ENCODE measurements around the gene ARMH2. TPM values are rescaled to one million over a fixed set of nuclear protein-coding genes. Genes with fewer than 3 reads are reported as not detected.
"Not testable (repeated sequence)": the region's sequence is repeated elsewhere in the genome, so short reads cannot be mapped to it uniquely, and the experiment has no call there.

ARMH2 gene
- total and polyA plus RNA-seq, 8 donors: not detected

DNA sequence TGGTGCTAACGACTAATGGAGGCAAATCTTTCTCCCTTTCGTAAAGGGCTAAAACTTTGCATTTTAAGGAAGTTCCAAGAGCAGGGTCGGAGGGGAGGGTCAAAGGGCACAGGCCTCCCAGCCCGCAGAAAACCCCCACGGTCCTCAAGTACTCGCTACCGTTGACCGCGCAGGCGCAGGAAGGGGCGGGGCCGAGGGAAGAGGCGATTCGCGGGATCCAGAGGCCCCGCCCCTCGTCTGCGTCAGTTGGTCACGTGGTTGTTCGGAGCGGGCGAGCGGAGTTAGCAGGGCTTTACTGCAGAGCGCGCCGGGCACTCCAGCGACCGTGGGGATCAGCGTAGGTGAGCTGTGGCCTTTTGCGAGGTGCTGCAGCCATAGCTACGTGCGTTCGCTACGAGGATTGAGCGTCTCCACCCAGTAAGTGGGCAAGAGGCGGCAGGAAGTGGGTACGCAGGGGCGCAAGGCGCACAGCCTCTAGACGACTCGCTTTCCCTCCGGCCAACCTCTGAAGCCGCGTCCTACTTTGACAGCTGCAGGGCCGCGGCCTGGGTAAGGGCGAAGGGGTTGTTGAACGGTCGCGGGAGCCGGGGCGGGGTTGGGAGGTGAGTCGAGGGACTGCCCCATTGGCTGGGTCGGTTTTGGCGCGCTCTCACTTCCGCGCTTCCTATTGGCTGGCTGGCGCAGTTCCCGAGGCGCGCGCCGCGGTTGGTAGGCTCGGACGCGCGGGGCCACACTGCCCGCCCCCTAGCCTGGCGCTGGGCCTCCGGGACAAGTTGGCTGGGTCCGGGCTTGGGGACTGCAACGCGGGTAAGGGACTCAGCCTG is 23.8 kb downstream of the ARMH2 start, which contains the start of gene GMNN:
GMNN (plus strand) TSS at position 242 of the 824 bp plus-strand sequence. CDS start 2,310 bp downstream, outside the sequence.
- peaks cover 0 to 47% (median 26%) of the 10 kb centered on the region in 4 donors for H3K4me1 ChIP-seq
- no peaks in the 10 kb centered on the region for H3K27me3 ChIP-seq
- peak within 1 kb of the TSS; percentile 92 to 100 (median 99) for H3K27ac ChIP-seq
- DNase-seq: peak; percentile 99
- H3K4me3 ChIP-seq: peak within 1 kb of the TSS; percentile 75 to 99 (median 96)
- no peaks in the 10 kb centered on the region for H3K9me3 ChIP-seq
- H3K36me3 ChIP-seq: no peaks in the 10 kb centered on the region
- 0 to 1% (median 0%) methylated on average over 47 to 75 of the region's 75 CpGs for WGBS, 5 donors
- intact Hi-C loops (cut with DNase I; ENCODE audit: low total_unique reads): no loop called here
- TF ChIP-seq POLR2AphosphoS5 (IDR thresholded peaks at IDR 0.05): peak; percentile 39 to 84 (median 78)
- peak in 1 of 4 donors; percentile 32 for TF ChIP-seq POLR2A (IDR thresholded peaks at IDR 0.05)
- TF ChIP-seq EP300 (IDR thresholded peaks at IDR 0.05): no peak

DNA sequence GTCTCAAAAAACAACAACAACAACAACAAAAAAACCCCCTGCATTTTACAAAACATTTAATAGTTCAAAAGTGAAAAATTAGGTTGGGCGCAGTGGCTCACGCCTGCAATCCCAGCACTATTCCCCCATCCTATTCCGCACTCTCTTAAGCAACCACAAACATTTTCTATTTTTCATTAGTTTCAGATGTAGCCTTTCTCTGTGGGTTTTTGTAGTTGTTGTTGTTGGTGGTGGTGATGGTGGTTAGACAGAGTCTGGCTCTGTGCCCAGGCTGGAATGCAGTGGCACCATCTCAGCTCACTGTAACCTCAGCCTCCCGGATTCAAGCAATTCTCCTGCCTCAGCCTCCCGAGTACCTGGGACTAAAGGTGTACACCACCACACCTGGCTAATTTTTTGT is 30.4 kb downstream of the ARMH2 start:
- 90 to 98% (median 95%) methylated on average over 5 of the region's 5 CpGs for WGBS, 5 donors

DNA sequence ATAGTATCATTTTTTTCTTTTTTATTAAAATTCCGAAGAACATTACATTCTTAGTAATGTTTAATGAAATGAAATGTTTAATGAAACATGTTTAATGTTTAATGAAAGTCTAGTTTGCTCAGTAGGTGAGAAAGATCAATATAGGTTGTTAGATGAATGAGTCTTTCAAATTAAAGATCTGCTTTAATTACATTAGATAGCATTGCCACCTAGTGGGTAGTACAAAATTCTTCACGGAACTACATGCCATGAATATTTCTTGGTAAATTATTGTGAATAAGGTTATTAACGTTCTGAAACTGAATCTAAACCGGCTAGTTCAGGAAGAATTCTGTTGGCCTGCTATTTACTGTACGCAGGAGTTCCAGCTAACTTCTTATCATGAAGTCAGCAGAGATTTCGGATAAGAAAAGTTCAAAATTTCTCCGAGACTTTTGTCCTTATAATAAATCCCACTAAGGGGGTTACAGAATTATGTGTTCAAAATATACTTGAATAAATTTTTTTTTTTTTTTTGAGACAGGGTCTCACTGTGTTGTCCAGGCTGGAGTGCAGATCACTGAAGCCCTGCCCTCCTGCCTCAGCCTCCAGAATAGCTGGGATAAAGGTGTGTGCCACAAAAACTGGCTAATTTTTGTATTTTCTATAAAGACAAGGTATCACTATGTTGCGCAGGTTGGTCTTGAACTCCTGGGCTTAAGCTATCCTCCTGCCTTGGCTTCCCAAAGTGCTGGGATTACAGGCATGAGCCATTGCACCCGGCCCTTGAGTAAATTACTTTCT is 31.8 kb downstream of the ARMH2 start:
- DNase-seq: peak in 1 of 2 donors; percentile 68
- 27 to 43% (median 36%) methylated on average over 9 of the region's 9 CpGs for WGBS, 5 donors

More for the DNA sequence above, 30.4 kb downstream of the ARMH2 start:
- H3K27ac ChIP-seq: no peak overlapping the region
- intact Hi-C loops (cut with DNase I; ENCODE audit: low total_unique reads): loop anchor here (5.0 kb wide), 1 partner anchor 181 kb away; no protein-coding TSS in a partner anchor
- no peaks in the 10 kb centered on the region for H3K36me3 ChIP-seq
- no peaks in the 10 kb centered on the region for H3K27me3 ChIP-seq
- no peaks in the 10 kb centered on the region for H3K9me3 ChIP-seq
- no peak for DNase-seq
- no peak for TF ChIP-seq POLR2AphosphoS5 (IDR thresholded peaks at IDR 0.05)
- no peak for TF ChIP-seq POLR2A (IDR thresholded peaks at IDR 0.05)
- TF ChIP-seq EP300 (IDR thresholded peaks at IDR 0.05): no peak
- TF ChIP-seq, protein P1, sequence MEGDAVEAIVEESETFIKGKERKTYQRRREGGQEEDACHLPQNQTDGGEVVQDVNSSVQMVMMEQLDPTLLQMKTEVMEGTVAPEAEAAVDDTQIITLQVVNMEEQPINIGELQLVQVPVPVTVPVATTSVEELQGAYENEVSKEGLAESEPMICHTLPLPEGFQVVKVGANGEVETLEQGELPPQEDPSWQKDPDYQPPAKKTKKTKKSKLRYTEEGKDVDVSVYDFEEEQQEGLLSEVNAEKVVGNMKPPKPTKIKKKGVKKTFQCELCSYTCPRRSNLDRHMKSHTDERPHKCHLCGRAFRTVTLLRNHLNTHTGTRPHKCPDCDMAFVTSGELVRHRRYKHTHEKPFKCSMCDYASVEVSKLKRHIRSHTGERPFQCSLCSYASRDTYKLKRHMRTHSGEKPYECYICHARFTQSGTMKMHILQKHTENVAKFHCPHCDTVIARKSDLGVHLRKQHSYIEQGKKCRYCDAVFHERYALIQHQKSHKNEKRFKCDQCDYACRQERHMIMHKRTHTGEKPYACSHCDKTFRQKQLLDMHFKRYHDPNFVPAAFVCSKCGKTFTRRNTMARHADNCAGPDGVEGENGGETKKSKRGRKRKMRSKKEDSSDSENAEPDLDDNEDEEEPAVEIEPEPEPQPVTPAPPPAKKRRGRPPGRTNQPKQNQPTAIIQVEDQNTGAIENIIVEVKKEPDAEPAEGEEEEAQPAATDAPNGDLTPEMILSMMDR (IDR thresholded peaks at IDR 0.05): no peak
- H3K4me1 ChIP-seq: peaks cover 7 to 22% (median 15%) of the 10 kb centered on the region in 4 donors
- no peak overlapping the region for H3K4me3 ChIP-seq

DNA sequence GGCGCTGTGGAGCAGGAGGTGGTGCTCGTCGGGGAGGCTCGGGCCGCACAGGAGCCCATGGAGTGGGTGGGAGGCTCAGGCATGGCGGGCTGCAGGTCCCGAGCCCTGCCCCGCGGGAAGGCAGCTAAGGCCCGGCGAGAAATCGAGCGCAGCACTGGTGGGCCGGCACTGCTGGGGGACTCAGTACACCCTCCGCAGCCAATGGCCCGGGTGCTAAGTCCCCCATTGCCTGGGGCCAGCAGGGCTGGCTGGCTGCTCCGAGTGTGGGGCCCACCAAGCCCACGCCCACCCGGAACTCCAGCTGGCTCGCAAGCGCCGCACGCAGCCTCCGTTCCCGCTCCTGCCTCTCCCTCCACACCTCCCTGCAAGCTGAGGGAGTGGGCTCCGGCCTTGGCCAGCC is 32.7 kb downstream of the ARMH2 start:
- DNase-seq, H3K27me3 ChIP-seq, H3K9me3 ChIP-seq, H3K4me3 ChIP-seq, H3K36me3 ChIP-seq: not testable (repeated sequence)
- 90 to 98% (median 95%) methylated on average over 7 to 23 of the region's 26 CpGs for WGBS, 5 donors
- H3K27ac ChIP-seq: peak overlapping the region in 1 of 5 donors; percentile 12
- intact Hi-C loops (cut with DNase I; ENCODE audit: low total_unique reads): loop anchor here (5.0 kb wide), 1 partner anchor 179 kb away; no protein-coding TSS in a partner anchor
- peaks cover 7 to 36% (median 22%) of the 10 kb centered on the region in 4 donors for H3K4me1 ChIP-seq

More for the DNA sequence above, 31.8 kb downstream of the ARMH2 start:
- Histone ChIP-seq H3K27me3 (no peaks in the 10 kb centered on the region), H3K4me3 (no peak overlapping the region), H3K9me3 (no peaks in the 10 kb centered on the region), H3K27ac (peak overlapping the region in 1 of 5 donors; percentile 12), H3K36me3 (no peaks in the 10 kb centered on the region), H3K4me1 (peaks cover 7 to 31% (median 20%) of the 10 kb centered on the region in 4 donors)
- intact Hi-C loops (cut with DNase I; ENCODE audit: low total_unique reads): loop anchor here (5.0 kb wide), 1 partner anchor 180 kb away; no protein-coding TSS in a partner anchor
- TF ChIP-seq POLR2A (IDR thresholded peaks at IDR 0.05) (no peak), POLR2AphosphoS5 (IDR thresholded peaks at IDR 0.05) (no peak)
- TF ChIP-seq, protein P1 (IDR thresholded peaks at IDR 0.05): peak in 5 of 7 experiments; percentile 10 to 65 (median 48)

DNA sequence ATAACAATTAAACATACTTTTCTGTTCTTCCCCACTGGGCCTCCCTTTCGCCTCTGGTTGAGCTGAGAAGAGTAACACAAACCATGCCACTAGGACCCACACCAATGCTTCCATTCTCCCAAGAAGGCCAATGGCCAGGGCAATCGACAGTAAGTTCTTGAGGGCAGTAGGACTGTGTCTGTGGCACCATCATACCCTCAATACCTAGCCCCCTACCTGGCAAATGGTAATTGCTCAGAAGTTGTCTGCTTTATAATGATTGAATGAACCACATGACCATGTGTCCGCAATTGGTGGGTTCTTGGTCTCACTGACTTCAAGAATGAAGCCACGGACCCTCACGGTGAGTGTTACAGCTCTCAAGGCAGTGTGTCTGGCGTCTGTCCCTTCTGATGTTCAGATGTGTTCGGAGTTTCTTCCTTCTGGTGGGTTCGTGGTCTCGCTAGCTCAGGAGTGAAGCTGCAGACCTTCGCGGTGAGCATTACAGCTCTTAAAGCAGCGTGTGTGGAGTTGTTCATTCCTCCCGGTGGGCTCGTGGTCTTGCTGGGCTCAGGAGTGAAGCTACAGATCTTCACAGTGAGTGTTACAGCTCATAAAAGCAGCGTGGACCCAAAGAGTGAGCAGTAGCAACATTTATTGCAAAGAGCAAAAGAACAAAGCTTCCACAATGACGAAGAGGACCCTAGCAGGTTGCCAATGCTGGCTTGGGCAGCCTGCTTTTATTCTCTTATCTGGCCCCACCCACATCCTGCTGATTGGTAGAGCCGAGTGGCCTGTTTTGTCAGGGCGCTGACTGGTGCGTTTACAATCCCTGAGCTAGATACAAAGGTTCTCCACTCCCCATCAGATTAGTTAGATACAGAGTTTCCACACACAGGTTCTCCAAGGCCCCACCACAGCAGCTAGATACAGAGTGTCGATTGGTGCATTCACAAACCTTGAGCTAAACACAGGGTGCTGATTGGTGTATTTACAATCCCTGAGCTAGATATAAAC is 33.6 kb downstream of the ARMH2 start:
- H3K4me1 ChIP-seq: peaks cover 7 to 36% (median 22%) of the 10 kb centered on the region in 4 donors
- H3K27ac ChIP-seq, H3K27me3 ChIP-seq, H3K9me3 ChIP-seq, DNase-seq, H3K4me3 ChIP-seq, H3K36me3 ChIP-seq: not testable (repeated sequence)
- WGBS, 5 donors: 80 to 84% (median 82%) methylated on average over 18 to 20 of the region's 20 CpGs
- intact Hi-C loops (cut with DNase I; ENCODE audit: low total_unique reads): loop anchor here (5.0 kb wide), 1 partner anchor 178 kb away; no protein-coding TSS in a partner anchor

All from stomach (tissue), 9 donors.